ENCODE measurements around the gene CCDC198. TPM values are rescaled to one million over a fixed set of nuclear protein-coding genes. Genes with fewer than 3 reads are reported as not detected.

The CCDC198 gene
- total RNA-seq, 4 donors from 2014 or later: 0.16 to 0.39 TPM; not detected in 2

GRCh38 chr14:57482120-57482519 lies 11.5 kb downstream of the CCDC198 start:
- Histone ChIP-seq H3K27ac (no peak overlapping the region), H3K9me3 (no peaks in the 10 kb centered on the region), H3K27me3 (no peaks in the 10 kb centered on the region), H3K4me1 (no peaks in the 10 kb centered on the region), H3K36me3 (no peaks in the 10 kb centered on the region), H3K4me3 (no peak overlapping the region)
- DNase-seq: no peak
- in situ Hi-C loops (cut with MboI; ENCODE audit: low sequenced_read_pairs in 4 of 4): loop anchor here in 3 of 4 donors (10.0 to 25.0 kb wide), 3 partner anchors 580 to 593 kb away; no protein-coding TSS in a partner anchor
- TF ChIP-seq, protein P1, sequence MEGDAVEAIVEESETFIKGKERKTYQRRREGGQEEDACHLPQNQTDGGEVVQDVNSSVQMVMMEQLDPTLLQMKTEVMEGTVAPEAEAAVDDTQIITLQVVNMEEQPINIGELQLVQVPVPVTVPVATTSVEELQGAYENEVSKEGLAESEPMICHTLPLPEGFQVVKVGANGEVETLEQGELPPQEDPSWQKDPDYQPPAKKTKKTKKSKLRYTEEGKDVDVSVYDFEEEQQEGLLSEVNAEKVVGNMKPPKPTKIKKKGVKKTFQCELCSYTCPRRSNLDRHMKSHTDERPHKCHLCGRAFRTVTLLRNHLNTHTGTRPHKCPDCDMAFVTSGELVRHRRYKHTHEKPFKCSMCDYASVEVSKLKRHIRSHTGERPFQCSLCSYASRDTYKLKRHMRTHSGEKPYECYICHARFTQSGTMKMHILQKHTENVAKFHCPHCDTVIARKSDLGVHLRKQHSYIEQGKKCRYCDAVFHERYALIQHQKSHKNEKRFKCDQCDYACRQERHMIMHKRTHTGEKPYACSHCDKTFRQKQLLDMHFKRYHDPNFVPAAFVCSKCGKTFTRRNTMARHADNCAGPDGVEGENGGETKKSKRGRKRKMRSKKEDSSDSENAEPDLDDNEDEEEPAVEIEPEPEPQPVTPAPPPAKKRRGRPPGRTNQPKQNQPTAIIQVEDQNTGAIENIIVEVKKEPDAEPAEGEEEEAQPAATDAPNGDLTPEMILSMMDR (IDR thresholded peaks at IDR 0.05 in 4 of 5, conservative IDR thresholded peaks at IDR 0.05 in 1 of 5): no peak
- no peak for TF ChIP-seq POLR2A (IDR thresholded peaks at IDR 0.05)
- ATAC-seq: no peak
- intact Hi-C loops (cut with DNase I; ENCODE audit: low total_unique reads): no loop called here

DNA sequence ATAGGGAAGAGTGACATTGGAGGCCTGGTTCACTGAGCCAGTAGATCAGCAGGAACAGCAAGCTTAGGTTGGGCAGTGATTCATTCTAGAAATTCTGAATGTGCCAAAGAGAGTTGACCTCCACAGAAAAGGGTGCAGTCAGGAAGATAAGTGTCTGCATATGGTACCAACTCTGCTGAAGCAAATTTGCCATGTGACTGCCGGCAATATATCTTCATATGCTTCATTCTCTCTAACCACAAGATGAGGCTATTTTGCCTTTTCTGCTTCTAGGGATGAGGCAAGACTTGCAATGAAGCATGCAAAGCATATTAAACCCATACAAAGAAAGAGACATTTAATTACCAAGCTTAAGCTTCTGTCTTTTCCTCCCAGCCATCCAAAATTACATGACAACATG lies 13.6 kb downstream of the CCDC198 start:
- Histone ChIP-seq H3K9me3 (no peaks in the 10 kb centered on the region), H3K4me3 (no peak overlapping the region), H3K27me3 (no peaks in the 10 kb centered on the region), H3K27ac (no peak overlapping the region), H3K4me1 (no peaks in the 10 kb centered on the region), H3K36me3 (no peaks in the 10 kb centered on the region)
- intact Hi-C loops (cut with DNase I; ENCODE audit: low total_unique reads) (no loop called here), in situ Hi-C loops (cut with MboI; ENCODE audit: low sequenced_read_pairs in 4 of 4) (loop anchor here in 3 of 4 donors (10.0 to 25.0 kb wide), 3 partner anchors 582 to 595 kb away; no protein-coding TSS in a partner anchor)
- TF ChIP-seq, protein P1 (IDR thresholded peaks at IDR 0.05 in 4 of 5, conservative IDR thresholded peaks at IDR 0.05 in 1 of 5): no peak
- DNase-seq: no peak
- ATAC-seq: no peak

DNA sequence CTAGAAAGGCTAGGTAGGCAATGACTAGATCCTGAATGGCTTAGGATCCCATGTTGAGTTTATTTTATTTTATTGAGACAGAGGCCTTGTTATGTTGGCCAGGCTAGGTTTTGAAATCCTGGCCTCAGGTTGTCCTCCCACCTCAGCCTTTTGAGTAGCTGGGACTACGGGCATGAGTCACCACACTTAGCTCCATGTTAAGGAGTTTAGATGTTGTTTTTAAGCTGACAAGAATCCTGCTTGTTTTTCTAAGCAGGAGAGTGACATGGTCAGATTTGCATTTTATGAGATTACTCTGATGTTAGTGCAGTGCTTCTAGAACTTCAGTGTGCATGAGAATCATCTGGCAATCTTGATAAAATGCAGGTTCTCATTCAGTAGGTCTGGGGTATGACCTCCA lies 14.5 kb downstream of the CCDC198 start:
- H3K27me3 ChIP-seq: no peaks in the 10 kb centered on the region
- TF ChIP-seq, protein P1 (IDR thresholded peaks at IDR 0.05 in 4 of 5, conservative IDR thresholded peaks at IDR 0.05 in 1 of 5): no peak
- no peak for TF ChIP-seq POLR2A (IDR thresholded peaks at IDR 0.05)
- in situ Hi-C loops (cut with MboI; ENCODE audit: low sequenced_read_pairs in 4 of 4): loop anchor here in 1 of 4 donors (25.0 kb wide), 1 partner anchor 583 kb away; no protein-coding TSS in a partner anchor
- H3K27ac ChIP-seq: no peak overlapping the region
- DNase-seq (no peak), ATAC-seq (no peak)
- no peaks in the 10 kb centered on the region for H3K9me3 ChIP-seq
- no peak overlapping the region for H3K4me3 ChIP-seq
- intact Hi-C loops (cut with DNase I; ENCODE audit: low total_unique reads): no loop called here
- no peaks in the 10 kb centered on the region for H3K36me3 ChIP-seq
- no peaks in the 10 kb centered on the region for H3K4me1 ChIP-seq

DNA sequence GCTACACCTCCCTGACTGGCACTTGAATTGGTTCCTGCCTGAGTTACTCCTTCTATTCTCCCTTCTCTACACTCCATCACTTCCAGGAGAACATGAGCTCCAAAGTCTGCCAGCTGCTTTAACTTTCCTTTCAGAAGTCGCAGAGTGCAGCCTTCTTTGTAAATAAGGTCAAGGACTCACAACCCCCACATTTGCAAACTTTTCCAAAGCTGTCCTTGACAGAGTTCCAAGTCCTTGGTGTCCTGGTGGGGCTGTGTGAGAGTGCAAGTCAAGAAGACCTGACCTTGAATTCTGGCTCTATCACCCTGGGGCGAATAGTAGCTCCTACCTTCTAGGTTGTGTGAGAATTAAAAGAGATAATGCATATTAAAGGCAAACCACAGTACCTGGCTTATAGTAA lies 15.6 kb downstream of the CCDC198 start:
- Histone ChIP-seq H3K4me1 (no peaks in the 10 kb centered on the region), H3K4me3 (no peak overlapping the region), H3K27ac (no peak overlapping the region), H3K9me3 (no peaks in the 10 kb centered on the region), H3K27me3 (no peaks in the 10 kb centered on the region), H3K36me3 (no peaks in the 10 kb centered on the region)
- intact Hi-C loops (cut with DNase I; ENCODE audit: low total_unique reads) (no loop called here), in situ Hi-C loops (cut with MboI; ENCODE audit: low sequenced_read_pairs in 4 of 4) (loop anchor here in 1 of 4 donors (25.0 kb wide), 1 partner anchor 584 kb away; no protein-coding TSS in a partner anchor)
- DNase-seq (no peak), ATAC-seq (no peak)
- TF ChIP-seq, protein P1 (IDR thresholded peaks at IDR 0.05 in 4 of 5, conservative IDR thresholded peaks at IDR 0.05 in 1 of 5): no peak
- no peak for TF ChIP-seq POLR2A (IDR thresholded peaks at IDR 0.05)

DNA sequence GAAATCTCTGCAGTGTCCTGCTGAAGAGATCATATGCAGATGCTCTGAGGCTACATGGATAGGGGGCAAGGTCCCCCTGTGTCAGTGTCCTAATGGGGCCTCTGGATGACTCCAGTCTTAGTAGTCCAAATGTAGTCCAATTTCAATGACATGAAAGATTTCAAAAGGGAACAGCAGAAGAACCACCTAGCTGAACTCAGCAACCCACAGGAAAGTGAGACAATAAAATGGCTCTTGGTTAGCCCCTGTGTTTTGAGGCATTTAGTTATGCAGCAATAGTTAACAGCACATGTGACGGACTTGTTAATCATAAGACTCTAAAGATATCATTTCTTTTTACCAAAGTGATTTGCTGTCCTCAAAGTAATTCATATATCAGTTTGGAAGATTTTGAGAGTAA lies 22.7 kb downstream of the CCDC198 start:
- Histone ChIP-seq H3K9me3 (no peaks in the 10 kb centered on the region), H3K27ac (no peak overlapping the region), H3K4me3 (no peak overlapping the region), H3K36me3 (no peaks in the 10 kb centered on the region), H3K4me1 (no peaks in the 10 kb centered on the region), H3K27me3 (no peaks in the 10 kb centered on the region)
- no peak for TF ChIP-seq POLR2A (IDR thresholded peaks at IDR 0.05)
- TF ChIP-seq, protein P1 (IDR thresholded peaks at IDR 0.05 in 4 of 5, conservative IDR thresholded peaks at IDR 0.05 in 1 of 5): no peak
- intact Hi-C loops (cut with DNase I; ENCODE audit: low total_unique reads): no loop called here
- in situ Hi-C loops (cut with MboI; ENCODE audit: low sequenced_read_pairs in 4 of 4): no loop called here
- ATAC-seq (no peak), DNase-seq (no peak)
